Neuronal stem cell (in vitro differentiated cells): ENCODE data around the gene ZIC2.

ENCODE experiments used
- DNase-seq: peaks from one replicate; pipeline ENCODE4 v3.0.0-alpha.2; 2013; ENCODE audit warnings: low spot score
- H2AFZ ChIP-seq: one replicate; pipeline ENCODE4 v1.6.1; 2013; ENCODE audit warnings: mild to moderate bottlenecking, low read length, inconsistent platforms
- H2AK5ac ChIP-seq: 2 replicates; pipeline ENCODE4 v1.6.1; 2013; ENCODE audit warnings: low read depth, mild to moderate bottlenecking, inconsistent platforms, low read length, moderate library complexity, mixed read lengths
- H2BK120ac ChIP-seq: 2 replicates; pipeline ENCODE4 v1.6.1; 2013; ENCODE audit warnings: low read depth, mild to moderate bottlenecking, inconsistent platforms, low read length, moderate library complexity, mixed read lengths
- H2BK12ac ChIP-seq: one replicate; pipeline ENCODE4 v1.6.1; 2013; ENCODE audit warnings: low read length, inconsistent platforms
- H2BK15ac ChIP-seq: 2 replicates; pipeline ENCODE4 v1.6.1; 2013; ENCODE audit warnings: mild to moderate bottlenecking, low read length, inconsistent platforms, mixed read lengths
- H2BK5ac ChIP-seq: one replicate; pipeline ENCODE4 v1.6.1; 2013; ENCODE audit warnings: inconsistent platforms, mild to moderate bottlenecking, low read length, moderate library complexity
- H3K14ac ChIP-seq: one replicate; pipeline ENCODE4 v1.6.1; 2013; ENCODE audit warnings: low read length, inconsistent platforms
- H3K18ac ChIP-seq: 2 replicates; pipeline ENCODE4 v1.6.1; 2013; ENCODE audit warnings: low read length, inconsistent platforms
- H3K23ac ChIP-seq: 2 replicates; pipeline ENCODE4 v1.6.1; 2013; ENCODE audit warnings: low read depth, mild to moderate bottlenecking, mixed read lengths, low read length, inconsistent platforms; ENCODE audit not compliant: poor library complexity
- H3K27ac ChIP-seq: replicated peaks from 3 replicates; pipeline ENCODE4 v1.5.1; 2013; ENCODE audit warnings: low read length, inconsistent platforms
- H3K27me3 ChIP-seq, 3 experiments: 2 replicates each; pipeline ENCODE4 v1.6.1; 2013; ENCODE audit warnings: low read length in 3 of 3, mild to moderate bottlenecking in 2 of 3, inconsistent platforms in 1 of 3, low read depth in 1 of 3, mixed read lengths in 1 of 3, moderate library complexity in 1 of 3; ENCODE audit not compliant: control insufficient read depth in 3 of 3, insufficient read depth in 3 of 3
- H3K36me3 ChIP-seq, 2 donors: replicated peaks in 1 of 2; 2 replicates each; pipeline ENCODE4 v1.6.1; 2013; ENCODE audit warnings: low read length in 2 of 2; ENCODE audit not compliant: control insufficient read depth in 2 of 2, insufficient read depth in 2 of 2
- H3K4ac ChIP-seq: 2 replicates; pipeline ENCODE4 v1.6.1; 2013; ENCODE audit warnings: inconsistent platforms, mild to moderate bottlenecking, low read length, moderate library complexity
- H3K4me1 ChIP-seq, 2 donors: 1 replicate in 1 of 2; 2 replicates in 1 of 2; pipeline ENCODE4 v1.6.1; 2013; ENCODE audit warnings: low read length in 2 of 2, low read depth in 1 of 2; ENCODE audit not compliant: control insufficient read depth in 2 of 2, insufficient read depth in 1 of 2
- H3K4me2 ChIP-seq: one replicate; pipeline ENCODE4 v1.6.1; 2013; ENCODE audit warnings: mild to moderate bottlenecking, low read length, inconsistent platforms; ENCODE audit not compliant: insufficient read depth, poor library complexity, severe bottlenecking
- H3K4me3 ChIP-seq, 2 donors: 2 replicates each; pipeline ENCODE4 v1.5.1; 2013; ENCODE audit warnings: low read length in 2 of 2, mild to moderate bottlenecking in 2 of 2, inconsistent platforms in 1 of 2, moderate library complexity in 1 of 2
- H3K79me1 ChIP-seq: one replicate; pipeline ENCODE4 v1.6.1; 2013; ENCODE audit warnings: low read depth, mild to moderate bottlenecking, inconsistent platforms, low read length, moderate library complexity
- H3K9ac ChIP-seq: one replicate; pipeline ENCODE4 v1.6.1; 2013; ENCODE audit warnings: mild to moderate bottlenecking, low read depth, low read length, inconsistent platforms; ENCODE audit not compliant: poor library complexity
- H3K9me3 ChIP-seq, 2 donors: replicated peaks in 1 of 2; 2 replicates each; pipeline versions ENCODE3 to v1.6.1; 2013; ENCODE audit warnings: low read length in 2 of 2, mild to moderate bottlenecking in 2 of 2, inconsistent platforms in 1 of 2, low read depth in 1 of 2, mixed read lengths in 1 of 2, moderate library complexity in 1 of 2; ENCODE audit not compliant: control insufficient read depth in 2 of 2, insufficient read depth in 1 of 2
- H4K8ac ChIP-seq: one replicate; pipeline ENCODE4 v1.6.1; 2013; ENCODE audit warnings: low read depth, mild to moderate bottlenecking, inconsistent platforms, low read length, moderate library complexity
- H4K91ac ChIP-seq: one replicate; pipeline ENCODE4 v1.6.1; 2013; ENCODE audit warnings: low read length, low read depth, mild to moderate bottlenecking, inconsistent platforms; ENCODE audit not compliant: poor library complexity
- WGBS, 2 donors: extraction: QIAGEN DNeasy Blood & Tissue Kit; methylation state at CpG; one replicate each; pipeline ENCODE4 v1.1.7; 2013; ENCODE audit warnings: missing lambda C conversion rate in 2 of 2, mixed read lengths in 1 of 2; ENCODE audit not compliant: insufficient read length in 2 of 2, insufficient replicate concordance in 1 of 2; ENCODE audit errors: extremely low coverage in 2 of 2; 5-methylcytosine and 5-hydroxymethylcytosine counted together

Gene ZIC2

GRCh38 chr13:99982036-99982730, 599 bp downstream of the ZIC2 start:
- DNase-seq: no peak
- H3K23ac ChIP-seq: peak overlapping the region; percentile 98
- H4K91ac ChIP-seq: peak overlapping the region; percentile 62
- peak overlapping the region; percentile 98 for H3K18ac ChIP-seq
- H3K27ac ChIP-seq: peak overlapping the region; percentile 99
- H3K4ac ChIP-seq: peak overlapping the region; percentile 32
- H2BK5ac ChIP-seq: peak overlapping the region; percentile 99
- peaks cover 17 to 45% of the 10 kb centered on the region in 2 donors for H3K36me3 ChIP-seq
- WGBS, 2 donors: no CpG with 5 or more reads among the region's 98 CpGs
- peaks cover 10 to 11% of the 10 kb centered on the region in 2 donors for H3K4me1 ChIP-seq
- H4K8ac ChIP-seq: no peak overlapping the region
- H2AFZ ChIP-seq: no peak overlapping the region
- peak overlapping the region; percentile 23 for H3K4me2 ChIP-seq
- peak overlapping the region; percentile 79 for H2AK5ac ChIP-seq
- H3K9ac ChIP-seq: peak overlapping the region; percentile 100
- H3K14ac ChIP-seq: peak overlapping the region; percentile 67
- H2BK12ac ChIP-seq: no peak overlapping the region
- H2BK15ac ChIP-seq: peak overlapping the region; percentile 84
- H3K79me1 ChIP-seq: peaks cover 3% of the 10 kb centered on the region
- peak overlapping the region; percentile 68 for H2BK120ac ChIP-seq
- H3K9me3 ChIP-seq: no peaks in the 10 kb centered on the region
- H3K4me3 ChIP-seq: peak overlapping the region; percentile 93 to 99
- peaks cover 0 to 8% (median 0%) of the 10 kb centered on the region in 3 experiments for H3K27me3 ChIP-seq

GRCh38 chr13:99982731-99983498, 1.3 kb downstream of the ZIC2 start:
- Histone ChIP-seq H3K36me3 (peaks cover 17 to 52% of the 10 kb centered on the region in 2 donors), H3K4me3 (peak overlapping the region; percentile 93 to 99), H4K91ac (no peak overlapping the region), H2BK12ac (no peak overlapping the region), H3K23ac (peak overlapping the region; percentile 98), H4K8ac (no peak overlapping the region), H3K79me1 (peaks cover 3% of the 10 kb centered on the region), H3K14ac (peak overlapping the region; percentile 39), H2AFZ (no peak overlapping the region), H2BK15ac (peak overlapping the region; percentile 84), H3K27me3 (peaks cover 0 to 6% (median 0%) of the 10 kb centered on the region in 3 experiments), H3K9ac (peak overlapping the region; percentile 100), H2AK5ac (no peak overlapping the region), H2BK5ac (peak overlapping the region; percentile 99), H3K4me2 (peak overlapping the region; percentile 37), H3K4me1 (peaks cover 12 to 14% of the 10 kb centered on the region in 2 donors), H3K27ac (peak overlapping the region; percentile 99), H3K9me3 (no peaks in the 10 kb centered on the region), H3K18ac (peak overlapping the region; percentile 98), H3K4ac (no peak overlapping the region), H2BK120ac (no peak overlapping the region)
- DNase-seq: no peak
- no CpG with 5 or more reads among the region's 48 CpGs for WGBS, 2 donors

GRCh38 chr13:99983499-99984401, 2.2 kb downstream of the ZIC2 start:
- H3K27me3 ChIP-seq: peaks cover 0 to 7% (median 0%) of the 10 kb centered on the region in 3 experiments

More at GRCh38 chr13:99983499-99984401, 2.2 kb downstream of the ZIC2 start:
- Histone ChIP-seq H3K4me2 (peak overlapping the region; percentile 59), H4K8ac (no peak overlapping the region), H3K23ac (no peak overlapping the region), H2BK12ac (no peak overlapping the region), H3K4me1 (peaks cover 15 to 17% of the 10 kb centered on the region in 2 donors), H2BK15ac (no peak overlapping the region), H2AFZ (no peak overlapping the region), H3K4ac (no peak overlapping the region), H4K91ac (no peak overlapping the region), H2BK120ac (no peak overlapping the region), H2AK5ac (no peak overlapping the region), H3K9ac (peak overlapping the region; percentile 78), H3K14ac (no peak overlapping the region), H3K36me3 (peaks cover 17 to 54% of the 10 kb centered on the region in 2 donors), H3K9me3 (no peaks in the 10 kb centered on the region), H3K18ac (peak overlapping the region; percentile 46), H3K27ac (peak overlapping the region; percentile 99), H3K4me3 (peak overlapping the region; percentile 93 to 99), H3K79me1 (peaks cover 2% of the 10 kb centered on the region), H2BK5ac (peak overlapping the region; percentile 94)
- no CpG with 5 or more reads among the region's 42 CpGs for WGBS, 2 donors
- DNase-seq: no peak
